GM12873 (cell line): ENCODE results near the gene ARHGAP15.
A peak's percentile ranks its signal among the peaks of the same experiment; 100 is the strongest.

Experiments
- CTCF ChIP-seq: IDR thresholded peaks from 2 replicates; pipeline ENCODE4 v1.5.1; 2012; ENCODE audit warnings: low read depth, mild to moderate bottlenecking, moderate library complexity, low read length, control low read depth; ENCODE audit not compliant: insufficient read depth; ENCODE audit errors: missing control alignments

ARHGAP15 gene

GRCh38 chr2:143110758-143111428 is 18.3 kb upstream of the ARHGAP15 start:
- peak; percentile 71 for TF ChIP-seq CTCF

GRCh38 chr2:143117225-143117624 is 12.0 kb upstream of the ARHGAP15 start:
- no peak for TF ChIP-seq CTCF

- TF ChIP-seq CTCF, result no peak
Measured at GRCh38 chr2:143121079-143121478, 8.1 kb upstream of the ARHGAP15 start.

GRCh38 chr2:143121957-143122356 is 7.3 kb upstream of the ARHGAP15 start:
- TF ChIP-seq CTCF, result no peak

GRCh38 chr2:143123911-143124310 is 5.3 kb upstream of the ARHGAP15 start:
- no peak for TF ChIP-seq CTCF

GRCh38 chr2:143124445-143124844 is 4.8 kb upstream of the ARHGAP15 start:
- TF ChIP-seq CTCF, result no peak

- TF ChIP-seq CTCF, result no peak
Measured at GRCh38 chr2:143125717-143126116, 3.5 kb upstream of the ARHGAP15 start.
